ENCODE results near the gene ADAM20.
"Not testable (repeated sequence)": the region's sequence is repeated elsewhere in the genome, so short reads cannot be mapped to it uniquely, and the experiment has no call there.

DNA sequence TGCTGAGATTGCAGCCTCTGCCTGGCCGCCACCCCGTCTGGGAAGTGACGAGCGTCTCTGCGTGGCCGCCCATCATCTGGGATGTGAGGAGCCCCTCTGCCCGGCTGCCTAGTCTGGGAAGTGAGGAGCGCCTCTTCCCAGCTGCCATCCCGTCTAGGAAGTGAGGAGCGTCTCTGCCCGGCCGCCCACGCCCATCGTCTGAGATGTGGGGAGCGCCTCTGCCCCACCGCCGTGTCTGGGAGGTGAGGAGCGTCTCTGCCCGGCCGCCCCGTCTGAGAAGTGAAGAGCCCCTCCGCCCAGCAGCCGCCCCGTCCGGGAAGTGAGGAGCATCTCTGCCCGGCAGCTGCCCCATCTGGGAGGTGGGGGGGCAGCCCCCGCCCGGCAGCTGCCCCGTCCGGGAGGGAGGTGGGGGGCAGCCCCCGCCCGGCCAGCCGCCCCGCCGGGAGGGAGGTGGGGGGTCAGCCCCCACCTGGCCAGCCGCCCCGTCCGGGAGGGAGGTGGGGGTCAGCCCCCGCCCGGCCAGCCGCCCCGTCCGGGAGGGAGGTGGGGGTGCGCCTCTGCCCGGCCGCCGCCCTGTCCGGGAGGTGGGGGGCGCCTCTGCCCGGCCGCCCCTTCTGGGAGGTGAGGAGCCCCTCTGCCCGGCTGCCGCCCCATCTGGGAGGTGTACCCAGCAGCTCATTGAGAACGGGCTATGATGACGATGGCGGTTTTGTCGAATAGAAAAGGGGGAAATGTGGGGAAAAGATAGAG, 57.3 kb downstream of the ADAM20 start:
- TF ChIP-seq, protein P1, sequence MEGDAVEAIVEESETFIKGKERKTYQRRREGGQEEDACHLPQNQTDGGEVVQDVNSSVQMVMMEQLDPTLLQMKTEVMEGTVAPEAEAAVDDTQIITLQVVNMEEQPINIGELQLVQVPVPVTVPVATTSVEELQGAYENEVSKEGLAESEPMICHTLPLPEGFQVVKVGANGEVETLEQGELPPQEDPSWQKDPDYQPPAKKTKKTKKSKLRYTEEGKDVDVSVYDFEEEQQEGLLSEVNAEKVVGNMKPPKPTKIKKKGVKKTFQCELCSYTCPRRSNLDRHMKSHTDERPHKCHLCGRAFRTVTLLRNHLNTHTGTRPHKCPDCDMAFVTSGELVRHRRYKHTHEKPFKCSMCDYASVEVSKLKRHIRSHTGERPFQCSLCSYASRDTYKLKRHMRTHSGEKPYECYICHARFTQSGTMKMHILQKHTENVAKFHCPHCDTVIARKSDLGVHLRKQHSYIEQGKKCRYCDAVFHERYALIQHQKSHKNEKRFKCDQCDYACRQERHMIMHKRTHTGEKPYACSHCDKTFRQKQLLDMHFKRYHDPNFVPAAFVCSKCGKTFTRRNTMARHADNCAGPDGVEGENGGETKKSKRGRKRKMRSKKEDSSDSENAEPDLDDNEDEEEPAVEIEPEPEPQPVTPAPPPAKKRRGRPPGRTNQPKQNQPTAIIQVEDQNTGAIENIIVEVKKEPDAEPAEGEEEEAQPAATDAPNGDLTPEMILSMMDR (IDR thresholded peaks at IDR 0.05), result not testable (repeated sequence)
- not testable (repeated sequence) for TF ChIP-seq POLR2A (IDR thresholded peaks at IDR 0.05)
